ENCODE measurements around the gene ARHGAP15.

Gene ARHGAP15

DNA sequence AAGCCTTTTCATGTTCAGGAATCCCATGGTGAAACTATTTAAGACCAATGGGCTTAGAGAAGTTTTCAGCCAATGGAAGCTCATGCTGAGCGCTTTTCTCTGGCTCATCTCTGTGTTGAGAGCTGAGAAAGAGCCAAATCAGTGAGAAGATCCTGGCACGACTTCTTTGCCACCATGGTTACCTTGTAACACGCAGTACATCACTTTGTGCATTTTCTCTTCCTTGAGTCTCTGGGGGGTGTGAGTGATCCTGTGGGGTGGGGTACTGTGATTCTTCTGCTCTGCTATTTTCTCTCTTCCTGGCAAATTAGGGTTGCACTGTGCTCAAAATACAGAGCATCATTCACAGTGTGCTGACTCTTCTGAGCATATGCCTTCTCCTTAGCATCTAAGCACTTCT lies 664.2 kb downstream of the ARHGAP15 start:
- no peak for DNase-seq
- H3F3A ChIP-seq (ENCODE audit: insufficient read depth, low read length) = no peaks in the 10 kb centered on the region
- H2AFZ ChIP-seq (ENCODE audit: low read length) = no peak overlapping the region
- H3K4me2 ChIP-seq (ENCODE audit: low read depth, low read length) = no peak overlapping the region
- no peaks in the 10 kb centered on the region for H3K27me3 ChIP-seq (replicated peaks; ENCODE audit: insufficient read depth, low read length)
- no peak overlapping the region for H3K4me3 ChIP-seq (ENCODE audit: low read length)
- no peak for TF ChIP-seq EZH2 (optimal IDR thresholded peaks at IDR 0.05; ENCODE audit: low read depth, low read length)
- no peak overlapping the region for H3K27ac ChIP-seq (ENCODE audit: low read length)
- no peaks in the 10 kb centered on the region for H3K36me3 ChIP-seq (replicated peaks; ENCODE audit: insufficient read depth, low read length)
- H3K9me3 ChIP-seq (replicated peaks; ENCODE audit: insufficient read depth, low read length) = no peaks in the 10 kb centered on the region
- H4K20me1 ChIP-seq (ENCODE audit: insufficient read depth, low read length) = no peaks in the 10 kb centered on the region
- H3K9me2 ChIP-seq (replicated peaks; ENCODE audit: insufficient read depth, low read length) = no peaks in the 10 kb centered on the region
- H3K79me2 ChIP-seq (ENCODE audit: low read length) = no peaks in the 10 kb centered on the region
- H3K4me1 ChIP-seq (ENCODE audit: low read length) = no peaks in the 10 kb centered on the region
- H3K9ac ChIP-seq (ENCODE audit: low read length) = no peak overlapping the region

DNA sequence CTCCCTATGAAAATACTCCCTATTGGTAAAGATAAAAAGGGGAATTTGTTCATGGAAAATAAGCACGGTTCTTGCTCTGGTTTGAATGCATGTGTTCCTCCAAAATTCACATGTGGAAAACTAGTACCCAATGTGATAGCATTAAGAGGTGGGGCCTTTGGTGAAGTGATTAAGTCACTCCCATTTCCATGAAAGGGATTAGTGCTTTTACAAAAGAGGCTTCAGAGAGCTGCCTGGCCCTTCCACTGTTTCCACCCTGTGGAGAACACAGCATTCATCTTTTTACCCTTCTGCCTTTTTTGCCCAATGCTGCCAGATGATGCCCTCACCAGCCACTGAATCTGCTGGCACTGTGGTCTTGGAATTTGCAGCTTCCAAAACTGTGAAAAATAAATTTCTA lies 666.8 kb downstream of the ARHGAP15 start:
- Histone ChIP-seq H3K9ac (ENCODE audit: low read length) (no peak overlapping the region), H3K4me2 (ENCODE audit: low read depth, low read length) (no peak overlapping the region), H3K27ac (ENCODE audit: low read length) (no peak overlapping the region), H3K9me3 (replicated peaks; ENCODE audit: insufficient read depth, low read length) (no peaks in the 10 kb centered on the region), H3K4me1 (ENCODE audit: low read length) (no peaks in the 10 kb centered on the region), H3K79me2 (ENCODE audit: low read length) (no peaks in the 10 kb centered on the region), H4K20me1 (ENCODE audit: insufficient read depth, low read length) (no peaks in the 10 kb centered on the region), H3K9me2 (replicated peaks; ENCODE audit: insufficient read depth, low read length) (no peaks in the 10 kb centered on the region), H3K36me3 (replicated peaks; ENCODE audit: insufficient read depth, low read length) (no peaks in the 10 kb centered on the region), H3F3A (ENCODE audit: insufficient read depth, low read length) (no peaks in the 10 kb centered on the region), H2AFZ (ENCODE audit: low read length) (no peak overlapping the region), H3K4me3 (ENCODE audit: low read length) (no peak overlapping the region), H3K27me3 (replicated peaks; ENCODE audit: insufficient read depth, low read length) (no peaks in the 10 kb centered on the region)
- no peak for DNase-seq
- TF ChIP-seq, protein P1, sequence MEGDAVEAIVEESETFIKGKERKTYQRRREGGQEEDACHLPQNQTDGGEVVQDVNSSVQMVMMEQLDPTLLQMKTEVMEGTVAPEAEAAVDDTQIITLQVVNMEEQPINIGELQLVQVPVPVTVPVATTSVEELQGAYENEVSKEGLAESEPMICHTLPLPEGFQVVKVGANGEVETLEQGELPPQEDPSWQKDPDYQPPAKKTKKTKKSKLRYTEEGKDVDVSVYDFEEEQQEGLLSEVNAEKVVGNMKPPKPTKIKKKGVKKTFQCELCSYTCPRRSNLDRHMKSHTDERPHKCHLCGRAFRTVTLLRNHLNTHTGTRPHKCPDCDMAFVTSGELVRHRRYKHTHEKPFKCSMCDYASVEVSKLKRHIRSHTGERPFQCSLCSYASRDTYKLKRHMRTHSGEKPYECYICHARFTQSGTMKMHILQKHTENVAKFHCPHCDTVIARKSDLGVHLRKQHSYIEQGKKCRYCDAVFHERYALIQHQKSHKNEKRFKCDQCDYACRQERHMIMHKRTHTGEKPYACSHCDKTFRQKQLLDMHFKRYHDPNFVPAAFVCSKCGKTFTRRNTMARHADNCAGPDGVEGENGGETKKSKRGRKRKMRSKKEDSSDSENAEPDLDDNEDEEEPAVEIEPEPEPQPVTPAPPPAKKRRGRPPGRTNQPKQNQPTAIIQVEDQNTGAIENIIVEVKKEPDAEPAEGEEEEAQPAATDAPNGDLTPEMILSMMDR (IDR thresholded peaks at IDR 0.05; ENCODE audit: low read length) = no peak
- no peak for TF ChIP-seq EZH2phosphoT487 (IDR thresholded peaks at IDR 0.05; ENCODE audit: low read length)
- no peak for TF ChIP-seq EZH2 (optimal IDR thresholded peaks at IDR 0.05; ENCODE audit: low read depth, low read length)

GRCh38 chr2:143801561-143801960 lies 672.3 kb downstream of the ARHGAP15 start:
- H3K27me3 ChIP-seq (replicated peaks; ENCODE audit: insufficient read depth, low read length) = no peaks in the 10 kb centered on the region
- peaks cover 5% of the 10 kb centered on the region; the same call in 1 of the 2 replicates for H3K4me1 ChIP-seq (ENCODE audit: low read length)
- no peaks in the 10 kb centered on the region for H3K79me2 ChIP-seq (ENCODE audit: low read length)
- no peak overlapping the region for H3K4me2 ChIP-seq (ENCODE audit: low read depth, low read length)
- no peaks in the 10 kb centered on the region for H3K9me2 ChIP-seq (replicated peaks; ENCODE audit: insufficient read depth, low read length)
- no peaks in the 10 kb centered on the region for H3F3A ChIP-seq (ENCODE audit: insufficient read depth, low read length)
- H3K9me3 ChIP-seq (replicated peaks; ENCODE audit: insufficient read depth, low read length) = no peaks in the 10 kb centered on the region
- H2AFZ ChIP-seq (ENCODE audit: low read length) = no peak overlapping the region
- TF ChIP-seq EZH2 (optimal IDR thresholded peaks at IDR 0.05; ENCODE audit: low read depth, low read length) (no peak), EZH2phosphoT487 (IDR thresholded peaks at IDR 0.05; ENCODE audit: low read length) (no peak)
- TF ChIP-seq, protein P1 (IDR thresholded peaks at IDR 0.05; ENCODE audit: low read length) = no peak
- no peaks in the 10 kb centered on the region for H3K36me3 ChIP-seq (replicated peaks; ENCODE audit: insufficient read depth, low read length)
- no peak overlapping the region for H3K4me3 ChIP-seq (ENCODE audit: low read length)
- H3K9ac ChIP-seq (ENCODE audit: low read length) = no peak overlapping the region
- no peak overlapping the region for H3K27ac ChIP-seq (ENCODE audit: low read length)
- DNase-seq = no peak
- H4K20me1 ChIP-seq (ENCODE audit: insufficient read depth, low read length) = no peaks in the 10 kb centered on the region

- H3K4me1 ChIP-seq (ENCODE audit: low read length) = peaks cover 5% of the 10 kb centered on the region; the same call in 1 of the 2 replicates
- H2AFZ ChIP-seq (ENCODE audit: low read length) = no peak overlapping the region
- H3K4me2 ChIP-seq (ENCODE audit: low read depth, low read length) = no peak overlapping the region
- no peaks in the 10 kb centered on the region for H3K9me2 ChIP-seq (replicated peaks; ENCODE audit: insufficient read depth, low read length)
- H3K27me3 ChIP-seq (replicated peaks; ENCODE audit: insufficient read depth, low read length) = no peaks in the 10 kb centered on the region
- no peak overlapping the region for H3K4me3 ChIP-seq (ENCODE audit: low read length)
- TF ChIP-seq, protein P1 (IDR thresholded peaks at IDR 0.05; ENCODE audit: low read length) = no peak
- TF ChIP-seq EZH2phosphoT487 (IDR thresholded peaks at IDR 0.05; ENCODE audit: low read length) (no peak), EZH2 (optimal IDR thresholded peaks at IDR 0.05; ENCODE audit: low read depth, low read length) (no peak)
- no peak overlapping the region for H3K9ac ChIP-seq (ENCODE audit: low read length)
- H3K79me2 ChIP-seq (ENCODE audit: low read length) = no peaks in the 10 kb centered on the region
- H3F3A ChIP-seq (ENCODE audit: insufficient read depth, low read length) = no peaks in the 10 kb centered on the region
- no peaks in the 10 kb centered on the region for H3K36me3 ChIP-seq (replicated peaks; ENCODE audit: insufficient read depth, low read length)
- DNase-seq = no peak
- no peaks in the 10 kb centered on the region for H3K9me3 ChIP-seq (replicated peaks; ENCODE audit: insufficient read depth, low read length)
- H3K27ac ChIP-seq (ENCODE audit: low read length) = no peak overlapping the region
- no peaks in the 10 kb centered on the region for H4K20me1 ChIP-seq (ENCODE audit: insufficient read depth, low read length)
Observed at GRCh38 chr2:143802242-143802641, 673.0 kb downstream of the ARHGAP15 start.

Data from MM.1S (cell line).